ENCODE measurements around the gene NIM1K.
"Not testable (repeated sequence)": the region's sequence is repeated elsewhere in the genome, so short reads cannot be mapped to it uniquely, and the experiment has no call there.

Gene NIM1K

GRCh38 chr5:43190755-43191603 is 1.0 kb upstream of the NIM1K start:
- DNase-seq (ENCODE audit: low spot score), result peak; percentile 18

DNA sequence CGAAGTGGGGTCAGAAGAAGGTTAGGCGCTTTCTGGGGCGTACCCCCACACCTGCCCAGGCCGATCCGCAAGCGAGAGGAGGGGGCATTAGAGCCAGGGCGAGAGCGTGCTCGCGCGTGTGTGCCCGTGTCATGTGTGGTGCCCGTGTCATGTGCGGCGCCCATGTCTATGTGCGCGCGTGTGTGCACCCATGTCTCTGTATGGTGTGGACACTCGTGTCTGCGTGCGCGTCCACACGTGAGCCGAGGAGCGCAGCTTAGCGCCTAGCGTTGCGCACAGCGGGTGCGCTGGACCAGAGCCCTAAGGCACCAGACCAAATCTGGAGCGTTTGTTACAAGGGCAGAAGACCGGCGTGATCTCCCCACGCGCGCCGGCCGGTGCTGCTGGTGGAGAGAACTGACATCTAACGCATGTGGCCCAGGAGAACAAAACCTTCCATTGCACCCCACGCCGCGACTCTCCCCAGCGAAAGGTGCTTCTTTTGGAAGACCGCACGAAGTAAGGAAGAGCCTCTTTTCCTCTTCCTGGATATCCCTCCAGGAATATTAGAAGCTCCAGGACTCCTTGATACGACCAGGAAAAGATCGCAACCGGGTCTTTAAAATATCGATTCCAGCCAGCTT is 644 bp downstream of the NIM1K start:
- DNase-seq (ENCODE audit: low spot score), result peak; percentile 52

DNA sequence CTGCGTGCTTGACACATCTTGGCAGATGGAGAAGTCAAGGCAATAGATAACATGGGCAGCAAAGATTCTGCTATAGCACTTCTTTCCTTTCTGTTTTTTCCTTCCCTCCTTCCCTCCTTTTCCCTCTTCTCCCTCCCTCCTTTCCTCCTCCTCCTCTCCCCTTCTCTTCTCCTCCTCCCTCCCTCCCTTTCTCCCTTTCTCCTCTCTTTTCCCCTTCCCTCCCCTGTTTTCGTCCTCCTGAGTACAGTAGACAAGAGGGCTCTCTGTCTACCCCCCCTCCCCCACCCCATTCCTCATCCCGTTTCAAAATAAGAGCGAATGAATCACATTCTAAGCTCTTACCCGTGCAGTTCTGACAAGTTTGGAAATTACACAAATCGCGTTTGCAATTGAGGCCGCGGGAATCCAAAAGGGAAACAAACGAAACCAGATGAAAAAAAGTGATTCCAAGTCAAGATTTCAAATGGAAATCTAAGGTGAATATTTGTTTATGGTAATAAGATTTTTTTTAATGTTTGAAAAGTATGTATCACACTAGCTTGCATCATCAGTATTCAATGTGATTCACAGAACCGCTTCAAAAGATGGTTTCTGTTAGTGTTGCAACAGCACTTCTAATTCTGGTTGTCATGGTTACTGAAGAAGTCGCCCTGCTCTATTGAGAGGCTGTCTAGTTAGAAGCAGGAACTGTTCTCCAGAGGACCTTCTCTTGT is 1.3 kb downstream of the NIM1K start:
- peak; percentile 78 for DNase-seq (ENCODE audit: low spot score)

DNA sequence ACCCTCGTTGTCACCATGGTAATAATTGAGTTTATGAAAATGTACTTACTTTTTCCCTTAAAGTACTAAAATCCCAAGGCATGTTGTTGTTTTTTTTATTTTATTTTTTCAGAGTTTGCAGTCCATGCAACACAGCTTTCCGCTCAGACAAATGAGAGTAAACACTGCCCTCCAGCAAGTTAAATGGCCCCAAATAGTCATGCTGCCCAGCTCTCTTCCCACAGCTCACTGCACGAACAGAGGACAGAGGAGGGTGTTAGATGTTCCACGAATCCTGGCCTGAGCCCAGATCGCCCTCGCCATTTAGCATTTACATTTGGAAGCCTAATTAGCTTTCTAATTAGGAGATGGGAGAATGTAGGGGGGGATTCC is 1.9 kb downstream of the NIM1K start:
- no peak for DNase-seq (ENCODE audit: low spot score)

- no peak for DNase-seq (ENCODE audit: low spot score)
Measured at GRCh38 chr5:43195670-43196265, 3.7 kb downstream of the NIM1K start.

DNA sequence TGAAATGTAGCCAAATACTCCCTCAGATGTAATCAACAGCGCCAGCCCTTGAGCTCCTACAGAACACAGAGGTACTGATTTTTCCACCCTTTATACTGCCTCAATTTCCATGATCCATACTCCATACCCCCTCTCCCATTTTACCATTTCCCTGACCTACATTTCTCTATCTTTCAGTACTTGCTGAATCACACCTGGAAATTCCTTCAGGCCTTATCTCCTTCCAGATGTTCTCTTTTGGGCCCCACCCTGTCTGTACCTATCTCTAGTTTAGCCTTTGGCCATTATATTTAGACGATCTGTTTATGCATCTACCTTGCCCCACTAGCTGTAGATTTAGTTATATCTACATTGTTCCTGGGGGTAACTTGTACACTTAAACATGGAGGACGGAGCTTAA is 5.5 kb downstream of the NIM1K start:
- no peak for DNase-seq (ENCODE audit: low spot score)

DNA sequence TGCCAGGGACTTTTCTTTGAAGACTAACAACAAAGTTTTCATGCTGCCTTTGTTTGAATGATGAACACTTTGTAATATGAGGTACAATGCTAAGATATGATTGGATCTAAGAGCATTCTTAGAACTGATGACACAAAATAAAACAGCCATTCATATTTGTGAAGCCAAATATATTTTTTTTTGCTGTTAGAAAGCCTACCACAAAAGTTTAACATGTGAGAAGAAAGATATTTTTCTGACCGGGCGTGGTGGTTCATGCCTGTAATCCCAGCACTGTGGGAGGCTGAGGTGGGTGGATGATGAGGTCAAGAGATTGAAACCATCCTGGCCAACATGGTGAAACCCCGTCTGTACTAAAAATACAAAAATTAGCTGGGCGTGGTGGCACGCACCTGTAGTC is 9.4 kb downstream of the NIM1K start:
- not testable (repeated sequence) for DNase-seq (ENCODE audit: low spot score)

GRCh38 chr5:43202380-43202779 is 10.4 kb downstream of the NIM1K start:
- no peak for DNase-seq (ENCODE audit: low spot score)

DNA sequence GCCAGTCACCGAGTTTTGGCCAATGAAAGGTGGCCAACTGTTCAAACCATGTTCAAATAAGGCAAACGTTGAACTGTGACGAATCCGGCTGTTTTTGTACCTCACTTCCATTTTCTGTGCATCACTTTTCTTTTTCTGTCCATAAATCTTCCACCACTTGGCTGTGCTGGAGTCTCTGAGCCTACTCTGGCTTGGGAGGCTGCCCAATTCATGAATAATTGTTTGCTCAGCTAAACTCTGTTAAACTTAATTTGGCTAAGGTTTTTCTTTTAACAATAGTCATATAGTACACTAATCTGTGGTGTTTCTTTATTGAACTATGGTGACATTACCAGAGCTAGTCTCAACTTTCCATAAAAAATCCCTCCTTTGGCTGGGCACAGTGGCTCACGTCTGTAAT is 11.3 kb downstream of the NIM1K start:
- DNase-seq (ENCODE audit: low spot score), result no peak

DNA sequence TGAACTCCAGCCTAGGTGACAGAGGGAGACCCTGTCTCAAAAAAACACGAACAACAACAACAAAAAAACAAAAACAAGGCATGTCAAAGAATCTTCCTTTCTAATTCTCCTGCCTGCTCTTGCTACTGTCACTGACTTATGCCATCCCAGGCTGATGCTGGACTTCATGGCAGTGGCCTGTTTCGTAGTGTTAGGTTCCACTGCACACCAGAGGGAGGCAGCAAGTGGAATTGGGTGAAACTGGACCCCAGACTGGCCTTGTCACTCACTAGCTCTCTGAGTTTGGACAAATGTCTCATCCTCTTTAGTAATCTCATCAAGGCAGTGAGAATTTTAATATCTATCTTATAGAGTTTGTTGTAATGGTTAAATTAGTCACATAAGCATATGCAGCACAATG is 12.9 kb downstream of the NIM1K start:
- DNase-seq (ENCODE audit: low spot score), result no peak

DNA sequence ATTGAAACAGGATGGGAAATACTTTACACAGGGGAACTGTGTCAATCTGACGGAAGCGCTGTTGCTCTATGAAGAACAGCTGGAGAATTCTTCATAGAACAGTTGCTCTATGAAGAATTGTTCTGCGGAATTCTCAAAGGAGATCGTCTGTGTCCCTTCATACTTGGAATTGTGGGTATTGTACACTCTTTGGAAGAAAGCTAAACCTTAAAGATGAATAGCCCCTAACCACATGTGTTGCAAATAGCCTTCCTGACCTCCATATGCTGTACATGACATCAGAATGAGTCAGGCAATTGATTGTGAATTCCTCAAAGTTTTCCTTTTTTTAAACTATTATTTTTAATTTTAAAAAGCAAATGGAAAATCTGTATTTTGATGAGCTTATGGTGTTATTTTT is 15.6 kb downstream of the NIM1K start:
- no peak for DNase-seq (ENCODE audit: low spot score)

DNA sequence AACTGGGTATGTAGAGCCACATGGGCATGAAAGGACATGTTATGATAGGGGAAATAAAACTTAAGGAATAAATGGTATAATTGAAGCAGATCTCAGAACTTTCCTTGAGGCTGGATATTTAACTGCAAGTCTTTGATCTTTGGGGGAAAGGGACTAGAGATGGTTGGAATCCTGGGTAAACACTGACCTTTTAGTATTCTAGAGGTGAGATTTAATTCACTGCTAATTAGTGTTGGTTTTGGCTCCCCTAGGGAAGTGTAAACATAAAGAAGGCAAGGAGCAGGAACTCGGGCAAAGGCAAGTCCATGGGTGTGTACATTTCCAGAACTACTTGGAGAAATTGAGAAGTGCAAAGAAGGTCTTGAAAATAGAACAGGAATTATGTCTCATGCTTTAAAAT is 16.6 kb downstream of the NIM1K start:
- DNase-seq (ENCODE audit: low spot score), result no peak

DNA sequence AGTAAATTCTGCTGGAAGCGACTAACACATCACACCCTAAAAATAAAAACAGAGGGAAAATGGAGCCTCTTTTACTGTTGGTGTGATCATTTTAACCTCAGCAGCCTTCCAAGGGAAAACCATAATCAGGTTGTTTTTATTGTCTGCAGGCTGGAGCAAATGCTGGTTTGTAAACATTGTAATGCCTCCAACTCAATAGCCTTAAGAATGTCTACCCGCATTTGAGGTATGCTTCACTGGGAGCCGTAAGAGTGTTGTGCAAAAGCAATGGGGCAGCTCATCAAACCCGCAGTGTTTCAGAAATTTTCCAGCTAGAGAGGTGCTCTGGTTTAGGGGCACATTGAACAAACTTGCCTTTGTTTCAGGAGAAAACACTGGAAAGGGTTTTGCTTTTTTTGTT is 17.0 kb downstream of the NIM1K start:
- no peak for DNase-seq (ENCODE audit: low spot score)

- no peak for DNase-seq (ENCODE audit: low spot score)
Measured at GRCh38 chr5:43209833-43210232, 17.8 kb downstream of the NIM1K start.

- no peak for DNase-seq (ENCODE audit: low spot score)
Measured at GRCh38 chr5:43210570-43210969, 18.5 kb downstream of the NIM1K start.

DNA sequence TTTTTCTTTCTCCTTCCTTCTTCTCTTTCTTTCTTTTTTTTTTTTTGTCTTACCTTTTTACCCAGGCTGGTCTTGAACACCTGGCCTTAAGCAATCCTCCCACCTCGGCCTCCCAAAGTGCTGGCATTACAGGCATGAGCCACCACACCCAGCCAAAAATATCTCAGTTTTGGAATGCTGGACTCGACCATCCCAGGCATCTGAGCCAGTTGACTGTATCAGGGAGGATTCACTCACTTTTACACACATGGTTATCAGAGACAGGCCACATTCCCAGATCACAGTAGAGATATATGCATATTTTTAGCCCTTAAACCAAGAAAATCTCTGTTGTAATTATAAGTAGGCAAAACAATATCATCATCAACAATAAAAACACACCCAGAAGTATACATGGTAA is 21.9 kb downstream of the NIM1K start:
- no peak for DNase-seq (ENCODE audit: low spot score)

GRCh38 chr5:43215073-43215631 is 23.1 kb downstream of the NIM1K start:
- no peak for DNase-seq (ENCODE audit: low spot score)

DNA sequence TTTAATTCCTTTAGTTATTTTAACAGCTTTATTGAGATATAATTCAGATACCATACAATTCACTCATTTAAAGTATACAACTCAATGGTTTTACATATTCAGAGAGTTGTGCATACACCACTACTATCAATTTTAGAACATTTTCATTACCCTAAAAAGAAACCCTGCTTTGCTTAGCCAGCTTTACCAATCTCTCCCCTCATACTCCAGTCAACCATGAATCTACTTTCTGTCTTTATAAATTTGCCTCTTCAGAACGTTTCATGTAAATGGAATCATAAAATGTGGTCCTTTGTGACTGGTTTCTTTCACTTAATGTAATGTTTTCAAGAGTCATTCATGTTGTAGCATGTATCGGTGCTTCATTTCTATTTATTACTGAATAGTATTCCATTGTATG is 24.9 kb downstream of the NIM1K start:
- no peak for DNase-seq (ENCODE audit: low spot score)

DNA sequence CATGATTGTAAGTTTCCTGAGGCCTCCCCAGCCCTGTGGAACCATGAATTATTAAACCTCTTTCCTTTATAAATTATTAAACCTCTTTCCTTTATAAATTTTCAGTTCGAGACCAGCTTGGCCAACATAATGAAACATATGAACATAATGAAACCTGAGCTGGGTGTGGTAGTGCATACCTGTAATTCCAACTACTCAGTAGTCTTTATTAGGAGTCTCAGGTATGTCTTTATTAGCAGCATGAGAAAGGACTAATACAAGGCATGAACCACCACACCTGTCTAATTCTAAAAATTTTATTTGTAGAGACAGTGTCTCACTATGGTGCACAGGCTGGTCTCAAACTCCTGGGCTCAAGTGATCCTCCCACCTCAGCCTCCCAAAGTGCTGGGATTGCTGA is 27.1 kb downstream of the NIM1K start:
- DNase-seq (ENCODE audit: low spot score), result no peak

- DNase-seq (ENCODE audit: low spot score), result no peak
Measured at GRCh38 chr5:43221502-43221901, 29.5 kb downstream of the NIM1K start.

- DNase-seq (ENCODE audit: low spot score), result no peak
Measured at GRCh38 chr5:43225649-43226245, 33.7 kb downstream of the NIM1K start.

- peak; percentile 16 for DNase-seq (ENCODE audit: low spot score)
Measured at GRCh38 chr5:43227655-43228054, 35.6 kb downstream of the NIM1K start.
